ENCODE measurements around the gene KY. TPM values are rescaled to one million over a fixed set of nuclear protein-coding genes. Genes with fewer than 3 reads are reported as not detected.

Gene KY
- total and polyA plus RNA-seq, 10 of the 15 experiments (the other 5 are each of a cell fraction or from before 2014, with no cell fraction given), result 0.04 to 0.11 TPM; not detected in 8

- no peak for TF ChIP-seq ZBTB11 (CRISPR knock-in tag; IDR thresholded peaks at IDR 0.05)
- no peak for TF ChIP-seq POLR2A (IDR thresholded peaks at IDR 0.05; ENCODE audit: low read depth, low read length)
- TF ChIP-seq, protein P1, sequence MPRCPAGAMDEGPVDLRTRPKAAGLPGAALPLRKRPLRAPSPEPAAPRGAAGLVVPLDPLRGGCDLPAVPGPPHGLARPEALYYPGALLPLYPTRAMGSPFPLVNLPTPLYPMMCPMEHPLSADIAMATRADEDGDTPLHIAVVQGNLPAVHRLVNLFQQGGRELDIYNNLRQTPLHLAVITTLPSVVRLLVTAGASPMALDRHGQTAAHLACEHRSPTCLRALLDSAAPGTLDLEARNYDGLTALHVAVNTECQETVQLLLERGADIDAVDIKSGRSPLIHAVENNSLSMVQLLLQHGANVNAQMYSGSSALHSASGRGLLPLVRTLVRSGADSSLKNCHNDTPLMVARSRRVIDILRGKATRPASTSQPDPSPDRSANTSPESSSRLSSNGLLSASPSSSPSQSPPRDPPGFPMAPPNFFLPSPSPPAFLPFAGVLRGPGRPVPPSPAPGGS (IDR thresholded peaks at IDR 0.05; ENCODE audit: borderline replicate concordance, insufficient read depth, low read depth, low read length, poor library complexity, severe bottlenecking), result no peak
- TF ChIP-seq BHLHE40 (IDR thresholded peaks at IDR 0.05; ENCODE audit: borderline replicate concordance in 1 of 2, low read depth in 2 of 2, low read length in 1 of 2), result no peak
- no peak for TF ChIP-seq ZNF274 (IDR thresholded peaks at IDR 0.05; ENCODE audit: insufficient read depth, insufficient read length)
- TF ChIP-seq CUX1 (IDR thresholded peaks at IDR 0.05; ENCODE audit: insufficient replicate concordance, low read depth, low read length), result no peak
These were observed 7.7 kb upstream of the KY start (continued) for GRCh38 chr3:134658555-134658954.
